DMS53 treated with DMSO at 0.1 percent for 48 hours (cell line): ENCODE results near the gene LOXHD1.

Experiments
- DNase-seq: peaks from one replicate; lab custom pipeline; 2025; ENCODE audit not compliant: unreplicated experiment; lab: John Stamatoyannopoulos, UW

Gene LOXHD1

GRCh38 chr18:46657115-46657955 is at the start of gene LOXHD1:
Gene LOXHD1, minus strand, starts transcription at chr18:46657220. Its CDS starts 187 bp downstream, at chr18:46657033.
- DNase-seq, result peak; percentile 31

- no peak for DNase-seq
Measured at GRCh38 chr18:46705521-46705920, 48.5 kb upstream of the LOXHD1 start.

GRCh38 chr18:46704816-46705215 is 47.8 kb upstream of the LOXHD1 start:
- DNase-seq, result no peak

GRCh38 chr18:46704189-46704588 is 47.2 kb upstream of the LOXHD1 start:
- DNase-seq, result no peak

GRCh38 chr18:46702471-46702870 is 45.5 kb upstream of the LOXHD1 start:
- no peak for DNase-seq

- DNase-seq, result no peak
Measured at GRCh38 chr18:46700066-46700824, 43.2 kb upstream of the LOXHD1 start.

- DNase-seq, result no peak
Measured at GRCh38 chr18:46696702-46697101, 39.7 kb upstream of the LOXHD1 start.

- no peak for DNase-seq
Measured at GRCh38 chr18:46696268-46696667, 39.2 kb upstream of the LOXHD1 start.

GRCh38 chr18:46693996-46694395 is 37.0 kb upstream of the LOXHD1 start:
- DNase-seq, result no peak

- DNase-seq, result no peak
Measured at GRCh38 chr18:46688853-46689525, 32.0 kb upstream of the LOXHD1 start.

- no peak for DNase-seq
Measured at GRCh38 chr18:46686186-46686585, 29.2 kb upstream of the LOXHD1 start.

- DNase-seq, result no peak
Measured at GRCh38 chr18:46683252-46683651, 26.2 kb upstream of the LOXHD1 start.

GRCh38 chr18:46680784-46681695 is 24.0 kb upstream of the LOXHD1 start:
- no peak for DNase-seq

- DNase-seq, result no peak
Measured at GRCh38 chr18:46679846-46680598, 23.0 kb upstream of the LOXHD1 start.

GRCh38 chr18:46678785-46679399 is 21.9 kb upstream of the LOXHD1 start:
- DNase-seq, result no peak

GRCh38 chr18:46678041-46678440 is 21.0 kb upstream of the LOXHD1 start:
- no peak for DNase-seq

GRCh38 chr18:46677611-46678010 is 20.6 kb upstream of the LOXHD1 start:
- DNase-seq, result no peak

GRCh38 chr18:46676182-46676835 is 19.3 kb upstream of the LOXHD1 start:
- no peak for DNase-seq

- no peak for DNase-seq
Measured at GRCh38 chr18:46675112-46675511, 18.1 kb upstream of the LOXHD1 start.
